ENCODE results near the gene CPN1. TPM values are rescaled to one million over a fixed set of nuclear protein-coding genes. Genes with fewer than 3 reads are reported as not detected.

Gene CPN1
- total and polyA plus RNA-seq, 9 of the 15 experiments (the other 6 are each of a cell fraction or from before 2014, with no cell fraction given), result 0.15 to 0.17 TPM; not detected in 7

DNA sequence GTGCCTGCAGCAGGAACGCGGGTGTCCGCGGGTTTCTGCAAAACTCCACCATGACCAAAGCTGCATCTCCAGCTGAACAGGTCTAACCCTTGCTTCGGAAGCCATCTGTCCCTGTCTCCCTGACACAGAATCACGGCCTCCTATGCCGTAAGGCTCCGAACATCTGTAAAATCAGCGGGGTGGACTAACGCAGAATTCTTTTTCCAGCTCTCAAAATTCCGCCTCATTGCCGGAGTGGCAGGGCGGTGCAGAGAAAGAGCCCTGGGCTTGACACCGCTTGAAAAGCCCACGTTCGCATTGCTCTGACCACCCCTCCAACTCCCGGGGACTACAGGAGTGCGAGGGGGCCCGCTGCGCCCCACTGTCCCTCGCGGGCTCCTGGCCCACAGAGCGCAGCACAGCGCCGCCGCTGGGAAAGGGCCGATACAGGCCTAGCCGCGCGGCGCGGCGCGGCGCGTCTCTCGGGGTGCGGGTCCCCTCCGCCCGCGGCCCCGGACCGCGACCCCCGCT lies 72.3 kb downstream of the CPN1 start (continued):
- TF ChIP-seq ZNF512 (tag; IDR thresholded peaks at IDR 0.05), result no peak
- TF ChIP-seq SAFB2 (IDR thresholded peaks at IDR 0.05; ENCODE audit: borderline replicate concordance, low read depth, low read length, severe bottlenecking), result no peak
- no peak for TF ChIP-seq ZNF24 (IDR thresholded peaks at IDR 0.05)
- no peak for TF ChIP-seq HNRNPLL (IDR thresholded peaks at IDR 0.05; ENCODE audit: low read depth, low read length, poor library complexity, severe bottlenecking)
- TF ChIP-seq TEAD1 (CRISPR knock-in tag; IDR thresholded peaks at IDR 0.05), result no peak

DNA sequence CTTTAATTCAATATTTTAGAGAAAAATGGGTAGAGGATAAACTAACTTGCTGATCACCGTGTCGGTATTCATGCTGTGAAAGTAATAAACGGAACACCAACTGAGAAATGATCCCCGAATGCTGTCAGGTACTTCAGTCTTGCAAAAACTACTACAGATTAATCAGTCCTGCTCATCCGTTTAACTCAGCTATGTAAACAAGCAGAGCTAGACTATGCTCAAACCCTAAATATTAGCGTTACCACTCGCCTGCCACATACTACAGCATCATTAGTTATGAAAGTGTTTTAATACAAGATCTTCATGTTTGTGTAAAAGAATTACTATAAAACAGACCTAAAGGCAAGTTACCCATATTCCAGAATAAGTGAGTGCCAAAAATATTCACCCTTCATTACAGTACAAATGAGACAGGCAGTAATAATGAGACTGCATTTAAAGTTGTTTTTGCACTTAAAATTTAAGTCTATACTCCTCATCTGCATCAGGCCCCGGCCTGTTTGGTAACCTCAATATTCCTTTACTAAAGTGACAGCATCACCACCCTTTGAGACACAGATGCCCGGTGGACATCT lies 72.9 kb downstream of the CPN1 start:
- no peaks in the 10 kb centered on the region for H3K27me3 ChIP-seq (ENCODE audit: control insufficient read depth in 2 of 2, insufficient read depth in 2 of 2, low read length in 2 of 2)
- TF ChIP-seq FOXK2 (conservative IDR thresholded peaks at IDR 0.05 in 1 of 2, IDR thresholded peaks at IDR 0.05 in 1 of 2; ENCODE audit: low read depth in 2 of 2) (peak; percentile 37 to 56; a peak in 2 of 4 replicates), USF1 (CRISPR knock-in tag; IDR thresholded peaks at IDR 0.05) (no peak), FOXA3 (CRISPR knock-in tag; conservative IDR thresholded peaks at IDR 0.05 in 1 of 2, IDR thresholded peaks at IDR 0.05 in 1 of 2) (peak; percentile 84 to 94)
- intact Hi-C loops (cut with micrococcal nuclease) (no loop called here), in situ Hi-C loops (cut with MboI) (no loop called here)
- H3K27ac ChIP-seq (ENCODE audit: extremely low read depth, low read depth, low read length), result peak overlapping the region; percentile 40; the same call in 1 of the 3 replicates
- no peaks in the 10 kb centered on the region for H3K9me3 ChIP-seq (replicated peaks; ENCODE audit: control insufficient read depth, insufficient read depth, low read depth, low read length)
- peaks cover 19% of the 10 kb centered on the region for H3K79me2 ChIP-seq (ENCODE audit: control insufficient read depth, insufficient read depth, low read length)
- H3K4me1 ChIP-seq (replicated peaks in 1 of 2; ENCODE audit: control insufficient read depth in 2 of 2, insufficient read depth in 2 of 2, low read length in 2 of 2), result peaks cover 12 to 24% of the 10 kb centered on the region in 2 experiments; a peak in 4 of 5 replicates
- BruUV-seq (replicated peaks), result TSS peak; percentile 54
- H3K4me3 ChIP-seq, result peak overlapping the region; percentile 59
- ATAC-seq, result peak; percentile 10; the same call in 2 of the 3 replicates
- peak overlapping the region; percentile 87 for H3K4me2 ChIP-seq (ENCODE audit: insufficient read depth, low read length)
- no peaks in the 10 kb centered on the region for H3K36me3 ChIP-seq (ENCODE audit: control insufficient read depth, insufficient read depth, low read length)
- DNase-seq (ENCODE audit: extremely low read depth in 1 of 4, low spot score in 3 of 4), result peak in 1 of 4 experiments; percentile 8
- POLR2A ChIA-PET, result interaction anchor here (0.7 kb wide), 1 partner anchor 36 kb away, joined by 3 read pairs; no protein-coding TSS in a partner anchor
- CTCF ChIA-PET (ENCODE audit: low intra/inter-chr PET ratio), result no interaction called here
- H3K9ac ChIP-seq (ENCODE audit: insufficient read depth in 1 of 2, low read depth in 2 of 2, low read length in 2 of 2), result peak overlapping the region; percentile 55 to 91
- H3K9me1 ChIP-seq (ENCODE audit: control insufficient read depth, insufficient read depth, low read length), result no peaks in the 10 kb centered on the region
- WGBS (ENCODE audit: insufficient coverage, low coverage, missing lambda C conversion rate), result 5% methylated on average over 9 of the region's 9 CpGs
- FAIRE-seq, result peak; percentile 62
- H4K20me1 ChIP-seq (replicated peaks; ENCODE audit: control insufficient read depth, insufficient read depth, low read length), result 0 out of 2 replicates have a peak, but pooled peaks cover 7% of the 10 kb centered on the region
- H2AFZ ChIP-seq (ENCODE audit: low read depth, low read length), result peak overlapping the region; percentile 91

Data from K562 (cell line).